ENCODE measurements around the gene RHOBTB1.
"Not testable (repeated sequence)": the region's sequence is repeated elsewhere in the genome, so short reads cannot be mapped to it uniquely, and the experiment has no call there.

The RHOBTB1 gene

DNA sequence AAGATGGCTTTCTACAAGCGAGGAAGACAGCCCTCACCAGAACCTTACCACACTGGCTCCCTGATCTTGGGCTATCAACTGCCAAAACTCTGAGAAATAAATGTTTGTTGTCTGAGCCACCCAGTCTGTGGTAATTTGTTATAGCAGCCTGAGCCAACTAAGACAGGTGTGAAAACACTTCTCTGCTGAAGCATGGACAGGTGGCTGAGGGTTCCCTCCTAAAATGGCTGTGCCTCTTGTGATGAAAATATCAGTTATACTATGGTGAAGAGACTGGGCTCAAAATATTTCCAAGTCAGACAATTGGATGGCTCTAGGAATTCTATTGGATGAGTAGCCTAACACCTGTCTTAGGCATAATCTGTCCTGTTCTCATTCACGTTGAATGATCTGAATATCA, 87.6 kb downstream of the RHOBTB1 start:
- no peak for DNase-seq

DNA sequence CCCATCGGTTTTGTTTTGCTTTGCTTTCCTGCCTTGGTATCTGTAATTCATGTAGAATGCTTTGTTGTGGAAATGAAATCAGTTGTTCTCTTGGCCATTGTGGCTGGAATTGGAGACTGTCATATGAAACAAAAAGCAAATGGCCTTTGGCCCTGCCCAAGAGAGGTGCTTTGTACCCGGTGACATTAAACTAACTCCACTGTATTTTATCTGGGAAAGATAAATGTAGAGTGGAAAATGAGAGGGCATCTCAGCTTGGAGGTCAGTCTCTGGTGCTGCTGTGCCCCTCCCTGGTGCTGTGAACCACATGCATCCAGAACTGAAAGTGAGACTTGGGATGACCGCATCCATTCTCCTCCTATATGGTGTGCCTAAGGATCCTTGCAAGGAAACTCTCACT, 90.3 kb downstream of the RHOBTB1 start:
- no peak for DNase-seq

DNA sequence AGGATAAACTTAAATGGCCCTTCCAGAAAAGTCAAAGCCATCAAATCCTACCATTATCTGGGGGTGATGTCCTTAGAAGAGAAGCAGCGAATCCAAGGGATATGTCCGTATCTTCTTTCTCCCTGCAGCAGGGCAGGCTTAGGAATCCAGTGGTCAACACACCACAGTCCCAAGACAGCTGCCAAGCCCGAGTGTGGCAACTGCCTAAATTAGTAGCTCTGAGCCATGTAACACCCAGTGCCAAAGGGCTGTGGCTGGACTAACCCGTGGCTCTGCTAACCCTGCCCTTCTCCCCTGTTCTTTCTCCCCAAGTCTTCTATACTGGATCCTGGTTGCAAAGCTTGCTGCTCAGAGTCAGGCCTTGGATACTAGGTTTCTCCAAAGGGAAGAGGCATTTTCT, 90.9 kb downstream of the RHOBTB1 start:
- no peak for DNase-seq

DNA sequence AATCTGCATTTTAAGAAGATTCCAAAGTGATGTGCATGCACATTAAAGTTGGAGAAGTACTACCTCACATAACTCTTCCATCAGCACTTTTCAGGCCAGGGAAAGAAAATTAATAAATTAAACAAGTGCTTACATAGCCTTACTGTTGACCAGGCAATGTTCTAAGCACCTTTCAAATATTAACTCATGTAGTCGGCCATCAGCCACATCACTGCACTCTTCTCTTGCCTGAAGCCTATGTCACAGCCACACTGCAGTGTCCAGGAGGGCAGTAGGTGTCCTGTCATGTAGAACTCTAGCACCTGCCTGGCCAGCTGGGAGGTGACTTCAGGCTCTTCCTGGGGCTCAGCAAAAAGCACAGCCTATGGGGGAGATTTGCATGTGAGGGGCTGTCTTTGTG, 94.2 kb downstream of the RHOBTB1 start:
- no peak for DNase-seq

DNA sequence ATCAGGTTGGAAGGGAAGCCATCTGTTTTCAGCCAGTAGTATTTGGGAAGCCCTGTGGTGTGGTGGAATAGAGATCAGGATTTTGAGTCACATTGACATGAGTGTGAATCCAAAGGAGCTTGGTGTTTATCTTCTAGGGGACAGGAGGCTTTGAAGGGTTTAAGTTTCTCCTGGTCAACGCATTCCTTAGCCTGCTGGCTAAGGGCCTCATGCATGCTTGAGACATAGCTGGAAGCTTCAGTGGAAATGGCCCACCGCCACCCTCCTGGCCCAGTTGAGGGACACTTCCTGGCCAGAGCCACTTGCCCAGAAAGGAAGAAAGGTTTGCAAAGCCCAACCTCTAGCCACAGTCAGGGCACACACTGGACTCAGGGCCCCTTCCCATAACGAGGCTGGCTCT, 94.8 kb downstream of the RHOBTB1 start:
- no peak for DNase-seq

DNA sequence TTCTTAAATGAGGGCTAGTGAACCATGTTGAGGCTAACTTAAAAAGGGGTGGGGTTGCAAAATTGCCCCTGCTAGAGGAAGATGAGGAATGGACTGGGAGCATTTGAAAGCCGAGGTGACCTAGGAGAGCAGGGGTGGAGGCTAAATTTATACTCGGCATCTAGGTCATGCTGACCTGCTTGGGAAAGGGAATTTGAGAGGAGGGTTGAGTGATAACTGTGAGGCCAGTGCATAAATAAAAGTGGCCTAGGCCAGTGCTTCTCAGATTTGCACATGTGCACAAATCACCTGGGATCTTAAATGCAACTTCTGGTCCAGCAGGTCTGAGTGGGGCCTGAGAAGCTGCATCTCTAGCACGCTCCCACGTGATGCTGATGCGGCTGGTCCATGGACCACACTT, 95.3 kb downstream of the RHOBTB1 start:
- DNase-seq, result no peak

DNA sequence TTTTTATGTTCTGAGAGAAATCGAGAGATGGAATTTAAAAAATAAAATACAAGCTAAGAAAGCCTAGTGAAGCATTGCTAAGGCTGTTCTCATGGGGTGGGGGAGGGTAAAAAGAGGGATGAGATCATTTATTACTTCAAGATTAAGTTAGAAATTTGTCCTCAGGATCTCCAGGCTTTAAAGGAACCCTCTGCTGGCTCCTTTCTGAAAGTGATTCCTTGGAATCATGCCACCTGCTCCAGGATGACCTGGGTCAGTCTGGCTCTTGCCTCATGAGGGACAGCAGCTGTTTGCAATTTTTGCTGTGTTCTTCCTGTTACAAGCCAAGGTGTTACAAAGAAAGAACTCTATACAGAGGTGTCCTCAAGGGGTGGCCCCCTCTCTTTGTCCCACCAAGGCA, 95.9 kb downstream of the RHOBTB1 start:
- no peak for DNase-seq

DNA sequence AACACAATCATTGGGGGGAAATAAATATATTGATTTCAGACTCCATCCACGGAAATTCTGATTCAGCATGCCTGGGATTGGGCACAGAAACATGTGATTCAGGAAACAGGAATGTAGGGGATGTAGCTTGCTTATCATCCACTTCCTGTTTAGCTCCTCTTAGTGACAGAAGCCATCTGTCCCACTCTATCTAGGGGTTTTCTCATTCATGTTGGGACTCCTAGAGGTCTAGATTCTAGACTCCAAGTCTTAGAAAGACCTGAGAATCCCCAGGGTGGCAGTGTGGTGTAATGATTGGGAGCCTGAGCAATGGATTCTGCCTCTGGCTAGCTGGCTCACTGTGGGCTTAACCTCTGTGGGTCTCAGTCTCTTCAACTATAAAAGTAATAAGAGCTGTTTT, 97.8 kb downstream of the RHOBTB1 start:
- DNase-seq, result no peak

DNA sequence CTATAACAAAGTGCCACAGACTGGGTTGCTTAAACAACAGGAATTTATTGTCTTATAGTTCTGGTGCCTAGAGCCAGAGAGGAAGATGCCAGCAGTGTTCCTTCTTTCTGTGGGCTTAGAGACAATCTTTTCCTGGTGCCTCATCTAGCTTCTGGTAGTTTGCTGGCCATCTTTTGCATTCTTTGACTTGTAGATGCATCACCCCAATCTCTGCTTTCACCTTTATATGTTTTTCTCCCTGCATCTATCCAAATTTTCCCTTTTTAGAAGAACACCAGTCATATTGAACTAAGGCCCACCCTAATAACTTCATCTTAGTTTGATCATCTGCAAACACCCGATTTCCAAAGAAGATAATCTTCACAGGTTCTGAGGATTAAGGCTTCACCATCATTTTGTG, 98.9 kb downstream of the RHOBTB1 start:
- no peak for DNase-seq

DNA sequence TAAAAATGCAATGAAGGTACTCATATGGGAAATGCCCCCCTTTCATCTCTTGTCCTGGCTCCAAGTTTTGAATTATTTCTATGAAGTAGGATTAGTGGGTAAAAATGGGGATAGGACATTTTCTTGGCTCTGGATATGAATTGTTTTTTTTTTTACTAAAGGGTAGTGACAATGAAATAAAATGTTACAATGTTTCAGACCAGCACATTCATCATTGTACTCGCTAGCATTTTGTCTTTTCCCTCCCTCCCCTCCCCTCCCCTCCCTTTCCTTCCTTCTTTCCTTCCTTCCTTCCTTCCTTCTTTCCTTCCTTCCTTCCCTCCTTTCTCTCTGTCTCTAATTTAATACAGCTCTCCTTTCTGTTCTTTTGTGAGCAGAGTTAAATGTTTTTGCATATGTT, 101.3 kb downstream of the RHOBTB1 start:
- no peak for DNase-seq

DNA sequence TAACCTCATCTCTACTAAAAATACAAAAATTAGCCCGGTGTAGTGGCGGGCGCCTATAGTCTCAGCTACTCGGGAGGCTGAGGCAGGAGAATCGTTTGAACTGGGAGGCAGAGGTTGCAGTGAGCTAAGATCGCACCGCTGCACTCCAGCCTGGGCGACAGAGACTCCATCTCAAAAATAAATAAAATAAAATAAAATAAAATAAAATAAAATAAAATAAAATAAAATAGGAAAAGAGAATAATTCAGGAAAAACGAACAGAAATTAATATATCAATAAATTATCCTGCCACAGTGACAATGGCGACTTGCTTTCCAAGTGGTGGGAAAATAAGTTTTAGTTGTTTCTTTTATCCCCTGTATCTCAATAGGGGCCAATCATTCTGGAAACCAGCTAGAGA, 102.8 kb downstream of the RHOBTB1 start:
- DNase-seq, result not testable (repeated sequence)

DNA sequence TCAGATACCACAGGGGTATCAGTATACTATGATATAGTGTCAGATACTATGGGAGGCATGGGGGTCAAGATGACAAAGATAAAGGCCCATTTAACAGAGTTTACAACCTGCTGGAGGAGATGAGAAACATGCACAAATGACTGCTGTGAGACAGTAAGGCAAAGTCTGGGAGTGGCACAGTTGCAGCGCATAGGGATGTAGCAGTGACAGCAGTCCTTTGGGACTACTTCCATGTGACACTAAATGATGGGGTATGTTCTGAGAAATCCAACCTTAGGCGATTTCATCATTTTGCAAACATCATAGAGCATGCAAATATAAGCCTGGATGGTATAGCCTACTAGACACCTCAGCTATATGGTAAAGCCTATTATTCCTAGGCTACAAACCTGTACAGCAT, 108.9 kb downstream of the RHOBTB1 start:
- DNase-seq, result no peak

DNA sequence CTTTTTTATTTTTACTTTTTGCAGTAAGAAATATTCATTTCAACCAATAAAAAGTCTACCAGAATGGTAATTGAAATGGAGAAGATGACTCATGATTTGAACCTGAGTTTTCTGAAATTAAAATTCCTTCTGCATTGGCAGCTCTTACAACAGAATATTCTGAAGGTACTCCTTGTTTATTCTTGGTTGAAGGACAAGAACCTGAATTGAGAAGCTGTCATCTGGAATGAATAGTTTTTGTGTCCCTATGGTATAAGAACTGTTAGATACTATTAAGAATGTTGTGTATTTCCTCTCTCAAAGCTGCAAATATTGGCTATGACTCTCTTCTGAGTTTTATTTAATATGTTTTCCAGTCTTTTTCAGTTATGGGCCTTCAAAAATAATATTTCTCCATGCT, 109.6 kb downstream of the RHOBTB1 start:
- no peak for DNase-seq

DNA sequence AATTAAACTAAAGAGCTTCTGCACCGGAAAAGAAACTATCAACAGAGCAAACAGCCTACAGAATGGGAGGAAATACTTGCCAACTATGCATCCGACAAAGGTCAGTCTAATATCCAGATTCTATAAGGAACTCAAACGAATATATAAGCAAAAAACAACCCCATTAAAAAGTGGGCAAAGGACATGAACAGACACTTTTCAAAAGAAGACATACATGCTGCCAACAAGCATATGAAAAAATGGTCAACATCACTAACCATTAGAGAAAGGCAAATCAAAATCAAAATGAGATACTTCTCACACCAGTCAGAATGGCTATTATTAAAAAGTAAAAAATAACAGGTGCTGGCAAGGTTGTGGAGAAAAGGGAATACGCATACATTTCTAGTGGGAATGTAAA, 111.8 kb downstream of the RHOBTB1 start:
- not testable (repeated sequence) for DNase-seq

DNA sequence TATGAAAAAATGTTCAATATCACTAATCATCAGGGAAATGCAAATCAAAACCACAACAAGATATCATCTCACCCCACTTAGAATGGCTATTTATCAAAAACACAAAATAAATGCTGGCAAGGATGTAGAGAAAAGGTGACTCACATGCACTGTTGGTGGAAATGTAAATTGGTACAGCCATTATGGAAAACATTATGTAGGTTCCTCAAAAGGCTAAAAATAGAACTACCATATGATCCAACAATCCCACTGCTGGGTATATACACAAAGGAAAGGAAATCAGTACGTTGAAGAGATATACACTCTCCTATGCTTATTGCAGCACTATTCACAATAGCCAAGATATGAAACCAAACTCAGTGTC, 115.5 kb downstream of the RHOBTB1 start:
- no peak for DNase-seq

DNA sequence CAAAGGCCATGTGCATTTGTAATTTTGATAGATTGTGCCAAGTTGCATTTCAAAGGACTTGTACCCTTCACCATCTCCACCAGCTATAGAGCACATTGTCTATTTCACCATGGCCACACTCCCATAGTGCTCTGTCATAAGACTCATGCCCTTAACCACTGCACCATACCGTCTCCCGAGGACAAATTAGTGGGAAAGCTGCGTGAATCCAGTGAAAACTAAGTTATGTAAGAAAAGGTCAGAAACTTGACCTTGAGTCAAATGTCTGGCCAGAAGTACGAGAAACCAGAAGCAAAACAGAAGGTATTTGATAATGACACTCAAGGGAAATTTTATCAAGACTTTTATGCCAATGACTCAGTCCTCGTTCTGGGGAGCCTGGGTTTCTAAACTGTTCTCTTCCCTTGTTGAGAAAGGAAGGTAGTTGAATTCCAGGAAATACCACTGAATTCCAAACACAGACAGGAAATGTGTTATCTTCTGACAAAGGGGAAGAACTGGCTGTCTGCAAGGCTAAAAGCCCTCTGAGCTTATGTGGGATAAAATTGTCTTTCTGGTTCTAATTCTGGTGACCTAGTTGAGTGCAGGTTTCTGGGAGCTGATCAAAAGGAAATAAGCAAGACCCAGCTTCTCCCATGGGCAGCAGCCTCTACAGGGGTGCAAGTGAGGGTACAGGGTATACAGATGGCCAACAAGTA, 116.0 kb downstream of the RHOBTB1 start:
- no peak for DNase-seq

DNA sequence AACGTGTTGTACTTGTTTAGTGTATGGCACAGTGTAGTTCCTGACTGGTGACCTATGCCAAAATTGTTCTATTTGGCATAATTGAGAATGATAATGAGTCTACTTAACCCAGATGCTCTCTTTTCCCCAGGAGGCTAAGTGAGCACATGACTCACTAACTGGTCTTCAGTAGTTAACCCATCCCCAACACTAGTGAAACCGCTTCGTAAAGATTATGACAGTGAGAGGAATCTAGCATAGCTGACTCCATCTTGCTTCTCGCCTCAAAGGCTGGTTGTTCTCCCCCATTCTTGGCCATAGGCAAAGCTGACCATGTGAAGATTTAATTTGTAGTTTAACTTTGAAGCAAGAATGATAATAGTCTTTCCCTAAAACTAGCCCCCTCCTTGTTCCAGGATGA, 118.5 kb downstream of the RHOBTB1 start:
- DNase-seq, result no peak

DNA sequence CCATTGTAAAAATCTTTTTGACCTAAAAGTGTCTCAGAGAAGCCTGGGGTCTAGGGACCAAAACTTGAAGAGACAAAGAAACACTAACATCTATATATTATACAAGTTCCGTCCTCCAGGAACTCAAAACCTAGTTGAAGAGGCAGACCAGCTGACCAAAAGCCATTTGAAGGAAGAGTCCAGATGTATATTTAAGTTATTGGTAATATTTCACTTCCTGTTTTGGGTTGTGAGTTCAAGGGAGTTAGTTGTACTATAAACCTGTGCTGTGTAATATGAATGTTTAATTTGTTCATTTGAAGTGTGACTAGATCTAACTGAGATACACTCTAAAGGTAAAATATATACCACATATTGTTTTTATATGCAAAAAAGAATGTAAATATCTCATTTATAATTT, 120.7 kb downstream of the RHOBTB1 start:
- no peak for DNase-seq

DNA sequence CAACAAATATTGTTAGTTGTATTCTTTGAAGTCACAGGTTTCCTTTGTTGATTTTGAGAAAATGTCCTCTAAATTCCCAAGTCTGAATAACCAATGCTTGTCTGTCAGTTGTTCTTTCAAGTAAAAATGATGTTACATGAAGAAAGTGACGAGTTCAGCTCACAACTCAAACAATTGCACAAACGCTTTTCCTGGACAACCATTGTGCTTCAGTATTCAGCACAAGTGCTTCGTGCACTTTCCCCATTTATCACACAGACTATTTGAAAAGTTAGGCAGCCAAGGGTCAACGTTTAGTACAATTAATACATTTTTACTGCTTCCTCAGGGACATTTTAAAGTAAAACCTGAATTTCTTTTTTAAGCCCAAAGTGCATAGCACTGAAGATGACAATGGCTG, 121.2 kb downstream of the RHOBTB1 start:
- no peak for DNase-seq

DNA sequence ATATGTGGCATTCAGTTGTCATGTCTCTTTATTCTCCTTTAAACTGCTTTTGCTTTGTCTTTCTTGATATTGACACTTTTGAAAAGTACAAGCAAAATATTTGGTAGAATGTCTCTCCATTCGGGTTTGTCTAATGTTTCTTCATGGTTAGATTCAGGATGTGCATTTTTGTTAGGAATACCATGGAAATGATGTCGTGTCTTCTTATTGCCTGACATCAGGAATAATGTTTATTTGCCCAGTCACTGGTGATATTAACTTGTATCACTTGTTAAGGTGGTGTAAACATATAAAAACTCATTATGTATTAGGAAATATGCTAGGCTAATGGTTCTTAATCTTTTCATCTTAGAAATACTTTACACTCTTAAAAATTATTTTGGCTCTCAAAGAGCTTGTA, 122.3 kb downstream of the RHOBTB1 start:
- DNase-seq, result no peak

DNA sequence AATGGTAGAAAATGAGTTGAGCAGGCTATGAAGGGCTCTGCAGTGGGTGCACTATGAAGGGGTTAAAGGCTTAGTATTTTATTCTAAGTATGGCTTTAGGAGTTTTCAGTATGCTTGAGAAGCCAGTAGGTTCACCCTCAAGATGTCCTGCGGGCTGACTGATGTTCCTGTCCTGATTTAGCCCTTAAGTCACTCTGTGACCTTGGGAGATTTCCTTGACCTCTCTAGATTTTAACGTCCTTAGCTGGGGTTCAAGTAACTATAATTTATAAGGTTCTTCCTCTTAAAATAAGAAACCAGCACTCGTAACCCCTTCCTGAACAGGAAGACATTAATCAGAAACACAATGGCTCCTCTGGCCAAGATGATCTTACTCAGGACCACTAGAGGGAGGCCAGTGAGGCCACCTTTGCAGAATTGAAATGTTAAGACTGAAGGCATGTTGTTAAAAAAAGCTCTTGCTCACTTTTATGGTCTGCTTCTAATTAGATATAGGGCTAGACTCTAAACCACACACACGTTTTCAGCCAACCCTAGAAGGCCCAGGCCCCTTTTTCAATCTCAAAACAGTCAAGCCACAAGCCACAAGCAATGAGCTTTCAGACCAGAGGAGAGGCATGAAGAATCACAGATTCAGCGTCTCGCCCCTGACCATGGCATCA, 123.8 kb downstream of the RHOBTB1 start:
- DNase-seq, result no peak
